Activated T-cell treated with anti-CD3 and anti-CD28 coated beads, Interleukin-2, amount 50 U/mL, for 24 hours (primary cell): ENCODE results near the gene KIF26B.
"Not testable (repeated sequence)": the region's sequence is repeated elsewhere in the genome, so short reads cannot be mapped to it uniquely, and the experiment has no call there.

ENCODE experiments used
- DNase-seq: peaks from one replicate; pipeline ENCODE4 v3.0.0-alpha.2; 2020
- H3K27ac Mint-ChIP-seq: 2 replicates; pipeline ENCODE4 v1.8.0; 2020; ENCODE audit warnings: mild to moderate bottlenecking, mixed read lengths
- H3K27me3 Mint-ChIP-seq: 2 replicates; pipeline ENCODE4 v1.8.0; 2020; ENCODE audit warnings: mixed read lengths
- H3K36me3 Mint-ChIP-seq: 2 replicates; pipeline ENCODE4 v1.8.0; 2020; ENCODE audit warnings: low read depth, mixed read lengths
- H3K4me1 Mint-ChIP-seq: 2 replicates; pipeline ENCODE4 v1.8.0; 2020; ENCODE audit warnings: low read depth, mixed read lengths
- H3K4me3 Mint-ChIP-seq: 2 replicates; pipeline ENCODE4 v1.8.0; 2020; ENCODE audit warnings: mild to moderate bottlenecking, moderate library complexity, mixed read lengths
- H3K9me3 Mint-ChIP-seq: 2 replicates; pipeline ENCODE4 v1.8.0; 2020; ENCODE audit warnings: mixed read lengths

Gene KIF26B

GRCh38 chr1:245353411-245353810, 198.6 kb downstream of the KIF26B start:
- Mint-ChIP-seq H3K9me3 (no peaks in the 10 kb centered on the region), H3K4me1 (peaks cover 12% of the 10 kb centered on the region), H3K4me3 (no peak overlapping the region), H3K27me3 (peaks cover 14% of the 10 kb centered on the region), H3K36me3 (no peaks in the 10 kb centered on the region), H3K27ac (no peak overlapping the region)
- DNase-seq: no peak

GRCh38 chr1:245353915-245354775, 199.4 kb downstream of the KIF26B start:
- H3K36me3 Mint-ChIP-seq: no peaks in the 10 kb centered on the region

DNA sequence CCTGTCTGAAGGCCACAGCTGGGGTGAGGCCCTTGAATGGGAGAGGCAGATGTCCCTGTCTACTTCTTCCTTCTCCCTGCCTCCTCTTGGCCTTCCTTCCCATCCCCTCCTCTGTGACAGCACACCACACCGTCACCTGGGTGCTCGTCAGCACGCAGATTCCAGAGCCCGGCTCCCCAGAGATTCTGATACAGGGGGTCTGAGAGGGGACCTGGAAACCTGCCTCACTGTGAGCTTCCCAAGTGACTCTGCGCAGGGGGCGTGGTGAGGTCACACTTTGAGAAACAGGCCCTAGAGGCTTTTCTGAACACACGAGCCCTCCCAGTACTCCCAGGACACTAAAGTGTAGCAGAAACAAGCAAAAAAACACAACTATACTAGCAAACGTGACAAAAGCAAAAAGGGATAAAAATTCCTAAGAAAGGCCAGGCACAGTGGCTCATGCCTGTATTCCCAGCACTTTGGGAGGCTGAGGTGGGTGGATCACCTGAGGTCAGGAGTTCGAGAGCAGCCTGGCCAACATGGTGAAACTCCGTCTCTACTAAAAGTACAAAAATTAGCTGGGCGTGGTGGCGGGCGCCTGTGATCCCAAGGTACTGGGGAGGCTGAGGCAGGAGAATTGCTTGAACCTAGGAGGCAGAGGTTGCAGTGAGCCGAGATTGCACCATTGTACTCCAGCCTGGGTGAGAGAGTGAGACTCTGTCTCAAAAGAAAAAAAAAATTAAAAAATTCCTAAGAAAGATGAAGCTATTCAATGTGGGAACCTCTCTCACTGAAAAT, 201.3 kb downstream of the KIF26B start:
- not testable (repeated sequence) for H3K36me3 Mint-ChIP-seq, DNase-seq, H3K4me3 Mint-ChIP-seq, H3K9me3 Mint-ChIP-seq, H3K27ac Mint-ChIP-seq
- H3K27me3 Mint-ChIP-seq: peaks cover 11% of the 10 kb centered on the region
- H3K4me1 Mint-ChIP-seq: peaks cover 12% of the 10 kb centered on the region

More at GRCh38 chr1:245353915-245354775, 199.4 kb downstream of the KIF26B start:
- Mint-ChIP-seq H3K27ac (no peak overlapping the region), H3K4me3 (no peak overlapping the region), H3K27me3 (peaks cover 11% of the 10 kb centered on the region), H3K4me1 (peaks cover 12% of the 10 kb centered on the region), H3K9me3 (no peaks in the 10 kb centered on the region)
- no peak for DNase-seq

DNA sequence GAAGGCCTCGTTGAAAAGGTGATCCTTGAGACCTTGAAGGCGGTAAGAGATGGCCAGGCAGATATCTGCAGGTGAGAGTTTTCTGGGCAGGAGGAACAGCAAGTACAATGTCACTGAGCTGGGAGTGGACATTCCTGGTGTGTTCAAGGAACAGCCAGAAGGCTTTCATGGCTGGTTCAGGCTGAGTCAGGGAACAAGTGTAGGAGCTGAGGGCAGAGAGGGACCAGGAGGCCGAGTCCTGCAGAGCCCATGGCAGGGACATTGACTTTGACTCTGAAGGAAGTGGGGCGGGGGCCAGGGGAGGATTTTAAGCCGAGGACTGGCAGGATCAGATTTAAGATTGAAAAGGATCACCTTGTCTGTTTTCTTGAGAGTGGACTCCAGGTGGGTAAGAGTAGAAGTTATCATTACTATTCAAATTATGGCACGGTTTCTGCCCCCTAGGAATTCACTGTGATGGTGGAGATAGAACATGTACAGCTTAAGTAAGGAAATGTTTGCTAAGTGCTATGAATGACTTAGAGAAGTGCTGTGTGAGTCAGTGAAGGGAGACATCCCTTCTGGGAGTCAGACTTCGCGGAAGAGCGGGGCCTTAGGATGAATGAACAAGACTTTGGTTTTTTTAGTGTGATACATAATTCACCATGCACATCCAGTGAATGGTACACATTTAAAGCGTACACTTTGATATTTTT, 202.3 kb downstream of the KIF26B start:
- Mint-ChIP-seq H3K4me1 (peaks cover 12% of the 10 kb centered on the region), H3K27ac (no peak overlapping the region), H3K27me3 (peaks cover 5% of the 10 kb centered on the region), H3K36me3 (no peaks in the 10 kb centered on the region), H3K4me3 (no peak overlapping the region), H3K9me3 (no peaks in the 10 kb centered on the region)
- no peak for DNase-seq

DNA sequence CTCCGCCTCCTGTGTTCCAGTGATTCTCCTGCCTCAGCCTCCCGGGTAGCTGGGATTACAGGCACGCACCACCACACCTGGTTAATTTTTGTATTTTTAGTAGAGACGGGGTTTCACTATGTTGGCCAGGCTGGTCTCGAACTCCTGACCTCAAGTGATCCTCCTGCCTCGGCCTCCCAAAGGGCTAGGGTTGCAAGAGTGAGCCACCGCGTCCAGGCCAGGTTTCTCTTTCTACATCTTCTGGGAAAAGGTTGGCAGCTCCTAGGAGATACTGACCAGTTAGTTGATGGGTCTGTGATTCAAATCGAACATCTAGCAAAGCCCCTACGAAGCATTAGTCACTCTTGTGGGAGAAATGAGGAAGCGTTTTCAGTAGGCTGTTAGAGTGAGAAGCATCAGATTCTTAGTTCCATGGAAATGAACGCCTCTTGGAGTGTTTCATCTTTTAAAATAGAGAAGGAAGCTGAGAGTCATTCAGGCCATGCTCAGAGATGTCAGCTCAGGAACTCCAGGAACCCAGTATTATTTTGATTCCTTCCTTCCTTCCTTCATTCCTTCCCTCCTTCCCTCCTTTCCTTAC, 204.4 kb downstream of the KIF26B start:
- H3K36me3 Mint-ChIP-seq, H3K27me3 Mint-ChIP-seq: not testable (repeated sequence)

GRCh38 chr1:245361065-245361464, 206.3 kb downstream of the KIF26B start:
- H3K36me3 Mint-ChIP-seq: no peaks in the 10 kb centered on the region
- no peak overlapping the region for H3K27ac Mint-ChIP-seq
- DNase-seq: no peak
- H3K4me1 Mint-ChIP-seq: peaks cover 2% of the 10 kb centered on the region
- no peak overlapping the region for H3K4me3 Mint-ChIP-seq
- H3K27me3 Mint-ChIP-seq: no peaks in the 10 kb centered on the region
- no peaks in the 10 kb centered on the region for H3K9me3 Mint-ChIP-seq

More for the DNA sequence above, 204.4 kb downstream of the KIF26B start:
- not testable (repeated sequence) for DNase-seq, H3K27ac Mint-ChIP-seq, H3K4me1 Mint-ChIP-seq, H3K4me3 Mint-ChIP-seq, H3K9me3 Mint-ChIP-seq

- Mint-ChIP-seq H3K4me1 (peaks cover 2% of the 10 kb centered on the region), H3K27ac (no peak overlapping the region), H3K4me3 (no peak overlapping the region), H3K36me3 (no peaks in the 10 kb centered on the region), H3K9me3 (no peaks in the 10 kb centered on the region), H3K27me3 (no peaks in the 10 kb centered on the region)
- DNase-seq: no peak
Measured at GRCh38 chr1:245361951-245362350, 207.2 kb downstream of the KIF26B start.

GRCh38 chr1:245363461-245364200, 208.8 kb downstream of the KIF26B start:
- no peaks in the 10 kb centered on the region for H3K9me3 Mint-ChIP-seq

GRCh38 chr1:245365095-245366020, 210.6 kb downstream of the KIF26B start:
- Mint-ChIP-seq H3K4me3 (no peak overlapping the region), H3K9me3 (no peaks in the 10 kb centered on the region), H3K36me3 (no peaks in the 10 kb centered on the region), H3K4me1 (peaks cover 2% of the 10 kb centered on the region), H3K27ac (no peak overlapping the region), H3K27me3 (no peaks in the 10 kb centered on the region)
- DNase-seq: no peak

More at GRCh38 chr1:245363461-245364200, 208.8 kb downstream of the KIF26B start:
- no peak overlapping the region for H3K27ac Mint-ChIP-seq
- no peak overlapping the region for H3K4me3 Mint-ChIP-seq
- H3K4me1 Mint-ChIP-seq: peaks cover 2% of the 10 kb centered on the region
- H3K36me3 Mint-ChIP-seq: no peaks in the 10 kb centered on the region
- DNase-seq: no peak
- no peaks in the 10 kb centered on the region for H3K27me3 Mint-ChIP-seq

GRCh38 chr1:245366886-245367285, 212.1 kb downstream of the KIF26B start:
- Mint-ChIP-seq H3K9me3 (no peaks in the 10 kb centered on the region), H3K4me3 (no peak overlapping the region), H3K27me3 (no peaks in the 10 kb centered on the region), H3K36me3 (no peaks in the 10 kb centered on the region), H3K27ac (no peak overlapping the region), H3K4me1 (peaks cover 2% of the 10 kb centered on the region)
- no peak for DNase-seq

DNA sequence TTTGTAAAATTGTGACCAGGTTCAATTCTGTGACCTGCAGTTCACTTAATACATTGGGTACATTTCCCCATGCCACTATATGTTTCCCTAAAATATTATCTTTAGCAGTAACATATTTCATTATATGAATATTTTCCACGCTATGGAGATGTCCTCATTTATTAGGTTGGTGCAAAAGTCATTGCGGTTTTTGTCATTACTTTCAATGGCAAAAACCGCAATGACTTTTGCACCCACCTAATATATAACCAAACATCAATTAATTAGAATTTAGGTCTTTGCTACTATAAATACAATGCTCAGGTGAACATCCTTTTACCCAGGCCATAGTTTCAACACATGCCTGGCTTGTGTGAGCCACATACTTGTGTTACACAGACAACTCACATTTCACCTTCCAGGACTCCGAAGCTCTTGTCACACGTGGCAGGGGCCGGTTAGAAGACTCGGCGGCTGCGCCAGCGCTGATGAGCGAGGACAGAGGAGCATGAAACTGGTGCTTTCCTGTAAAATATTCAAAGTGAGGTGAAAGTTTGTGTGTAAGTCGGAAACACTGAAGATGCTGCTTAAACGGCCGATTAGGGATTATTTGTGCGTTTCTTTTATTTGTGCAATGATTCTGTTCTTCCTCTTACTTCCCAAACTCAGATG, 215.5 kb downstream of the KIF26B start:
- no peak overlapping the region for H3K4me3 Mint-ChIP-seq
- no peak overlapping the region for H3K27ac Mint-ChIP-seq
- no peaks in the 10 kb centered on the region for H3K27me3 Mint-ChIP-seq
- no peak for DNase-seq
- H3K36me3 Mint-ChIP-seq: no peaks in the 10 kb centered on the region
- H3K9me3 Mint-ChIP-seq: no peaks in the 10 kb centered on the region
- no peaks in the 10 kb centered on the region for H3K4me1 Mint-ChIP-seq

DNA sequence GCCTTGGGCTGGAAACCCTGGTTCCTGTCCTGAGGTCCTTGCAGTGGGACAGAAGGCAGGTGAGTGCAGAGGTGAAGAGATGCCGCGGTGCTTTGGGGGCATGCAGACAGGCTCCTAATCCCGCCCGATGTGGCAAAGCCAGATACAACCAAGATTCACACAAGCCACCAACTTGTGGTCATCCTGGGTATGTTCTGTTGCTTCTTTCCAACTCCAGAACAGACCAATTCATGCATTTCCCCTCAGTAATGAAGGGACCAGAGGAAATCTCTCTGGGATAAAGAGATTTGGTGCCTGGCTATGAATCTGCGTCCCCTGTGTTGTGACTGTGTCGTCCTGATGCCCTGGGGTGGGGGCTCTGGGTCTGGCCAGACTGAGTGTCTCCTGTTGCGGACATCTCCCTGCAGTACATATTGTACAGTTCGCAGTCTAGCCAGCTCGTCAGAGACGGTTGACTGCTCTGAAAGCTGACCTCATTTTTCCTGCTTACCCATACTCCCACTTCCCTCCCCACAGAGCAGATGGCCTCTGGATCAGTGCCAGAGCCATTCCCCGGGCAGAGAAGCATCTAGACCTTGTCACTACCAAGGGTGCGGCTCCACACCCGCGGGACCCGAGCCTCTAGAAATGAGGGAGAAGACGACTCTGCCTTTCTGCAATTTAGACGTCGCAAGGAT, 216.3 kb downstream of the KIF26B start:
- peaks cover 3% of the 10 kb centered on the region for H3K4me1 Mint-ChIP-seq
- H3K27ac Mint-ChIP-seq: no peak overlapping the region
- no peak for DNase-seq
- no peaks in the 10 kb centered on the region for H3K9me3 Mint-ChIP-seq
- H3K36me3 Mint-ChIP-seq: no peaks in the 10 kb centered on the region
- H3K4me3 Mint-ChIP-seq: no peak overlapping the region
- H3K27me3 Mint-ChIP-seq: no peaks in the 10 kb centered on the region
